Liver (tissue), 9 donors: ENCODE results near the gene SEPTIN7. TPM values are rescaled to one million over a fixed set of nuclear protein-coding genes. Genes with fewer than 3 reads are reported as not detected.

Experiments
- DNase-seq: peaks from one replicate; pipeline ENCODE4 v3.0.0-alpha.2; 2017; ENCODE audit warnings: low spot score
- H3K27ac ChIP-seq, 2 donors: one replicate each; pipeline ENCODE4 v1.7.0; 2013; ENCODE audit warnings: inconsistent platforms in 2 of 2, low read length in 2 of 2, control low read depth in 1 of 2, low read depth in 1 of 2, mild to moderate bottlenecking in 1 of 2
- H3K27me3 ChIP-seq, 4 donors: one replicate each; pipeline versions ENCODE4 v1.6.1 to v1.7.0; 2013; ENCODE audit warnings: low read length in 3 of 4, inconsistent platforms in 1 of 4, mild to moderate bottlenecking in 1 of 4, moderate library complexity in 1 of 4; ENCODE audit not compliant: control insufficient read depth in 4 of 4, insufficient read depth in 4 of 4
- H3K36me3 ChIP-seq, 4 donors: one replicate each; pipeline versions ENCODE4 v1.6.1 to v1.7.0; 2013; ENCODE audit warnings: low read length in 3 of 4, mild to moderate bottlenecking in 3 of 4, low read depth in 1 of 4, moderate library complexity in 1 of 4; ENCODE audit not compliant: control insufficient read depth in 4 of 4, insufficient read depth in 3 of 4
- H3K4me1 ChIP-seq, 4 donors: one replicate each; pipeline versions ENCODE4 v1.6.1 to v1.7.0; 2013; ENCODE audit warnings: low read length in 3 of 4, mild to moderate bottlenecking in 3 of 4, moderate library complexity in 1 of 4; ENCODE audit not compliant: control insufficient read depth in 4 of 4, insufficient read depth in 4 of 4
- H3K4me3 ChIP-seq, 3 donors: one replicate each; pipeline versions ENCODE4 v1.6.1 to v1.7.0; 2013; ENCODE audit warnings: low read length in 3 of 3, control low read depth in 1 of 3, low read depth in 1 of 3, mild to moderate bottlenecking in 1 of 3
- H3K9ac ChIP-seq, 2 donors: one replicate each; pipeline ENCODE4 v1.7.0; 2013; ENCODE audit warnings: low read length in 2 of 2, mild to moderate bottlenecking in 2 of 2, moderate library complexity in 2 of 2, control low read depth in 1 of 2, low read depth in 1 of 2
- H3K9me3 ChIP-seq, 4 donors: one replicate each; pipeline versions ENCODE4 v1.6.1 to v1.7.0; 2013; ENCODE audit warnings: low read length in 3 of 4; ENCODE audit not compliant: control insufficient read depth in 4 of 4
- CTCF ChIP-seq: fragments of 150-350 bp; IDR thresholded peaks from 2 replicates; pipeline ENCODE4 v1.5.1; 2017; ENCODE audit warnings: improper control_type of control experiment, low read depth, low read length; ENCODE audit not compliant: missing input control
- EGR1 ChIP-seq, 2 donors: IDR thresholded peaks; 2 replicates each; pipeline ENCODE4 v1.6.1; 2016 to 2018; ENCODE audit warnings: antibody characterized with exemption in 2 of 2, low read depth in 2 of 2
- FOXA1 ChIP-seq: IDR thresholded peaks from 2 replicates; pipeline ENCODE4 v1.6.1; 2016; ENCODE audit warnings: antibody characterized with exemption
- FOXA2 ChIP-seq: IDR thresholded peaks from 2 replicates; pipeline ENCODE4 v1.6.1; 2016; ENCODE audit warnings: antibody characterized with exemption
- GABPA ChIP-seq, 2 donors: IDR thresholded peaks in 1 of 2; conservative IDR thresholded peaks in 1 of 2; 2 replicates each; pipeline ENCODE4 v1.6.1; 2016; ENCODE audit warnings: antibody characterized with exemption in 2 of 2, mild to moderate bottlenecking in 1 of 2, moderate library complexity in 1 of 2
- HNF4A ChIP-seq, 2 donors: conservative IDR thresholded peaks; 2 replicates each; pipeline ENCODE4 v1.6.1; 2016; ENCODE audit warnings: antibody characterized with exemption in 2 of 2, mild to moderate bottlenecking in 2 of 2
- HNF4G ChIP-seq: IDR thresholded peaks from 2 replicates; pipeline ENCODE4 v1.6.1; 2016; ENCODE audit warnings: antibody characterized with exemption
- JUND ChIP-seq, 2 donors: IDR thresholded peaks; 2 replicates each; pipeline ENCODE4 v1.6.1; 2016; ENCODE audit warnings: antibody characterized with exemption in 2 of 2
- NR2F2 ChIP-seq: IDR thresholded peaks from 2 replicates; pipeline ENCODE4 v1.6.1; 2016; ENCODE audit warnings: antibody characterized with exemption
- RXRA ChIP-seq, 2 donors: IDR thresholded peaks; 2 replicates each; pipeline ENCODE4 v1.6.1; 2017 to 2018; ENCODE audit warnings: antibody characterized with exemption in 2 of 2, mild to moderate bottlenecking in 1 of 2
- SP1 ChIP-seq: IDR thresholded peaks from 2 replicates; pipeline ENCODE4 v1.6.1; 2018; ENCODE audit warnings: antibody characterized with exemption, mild to moderate bottlenecking
- TAF1 ChIP-seq: conservative IDR thresholded peaks from 2 replicates; pipeline ENCODE4 v1.6.1; 2016; ENCODE audit warnings: antibody characterized with exemption, mild to moderate bottlenecking
- YY1 ChIP-seq: IDR thresholded peaks from 2 replicates; pipeline ENCODE4 v1.6.1; 2016; ENCODE audit warnings: antibody characterized with exemption, mild to moderate bottlenecking
- WGBS: extraction: QIAGEN DNeasy Blood & Tissue Kit; methylation state at CpG from one replicate; pipeline ENCODE4 v1.1.7; 2013; 5-methylcytosine and 5-hydroxymethylcytosine counted together
- polyA plus RNA-seq, 2 donors: library from polyadenylated mRNA; stranded (reverse) in 1 of 2; unstranded in 1 of 2; fragments of 200-250 nt in 1 of 2; fragments of >200 nt in 1 of 2; fragmentation: Nextera tagmentation in 1 of 2; extraction: Ambion mirVana in 1 of 2; gene quantifications; one replicate each; pipeline versions ENCODE4 v1.2.1 to v1.2.3, GENCODE V29; 2013 to 2015
- total RNA-seq, 2 donors: library from RNA; depleted of rRNA; stranded (reverse); fragments of >200 nt; gene quantifications; one replicate each; pipeline ENCODE4 v1.2.3, GENCODE V29; 2014
- TF ChIP-seq, protein P1 (sequence below): IDR thresholded peaks from 2 replicates; pipeline ENCODE4 v1.6.1; 2016; ENCODE audit warnings: antibody characterized with exemption
- TF ChIP-seq, protein P2 (sequence below): IDR thresholded peaks from 2 replicates; pipeline ENCODE4 v1.6.1; 2016; ENCODE audit warnings: antibody characterized with exemption
- TF ChIP-seq, protein P3 (sequence below): IDR thresholded peaks from 2 replicates; pipeline ENCODE4 v1.6.1; 2016; ENCODE audit warnings: antibody characterized with exemption, mild to moderate bottlenecking
- TF ChIP-seq, protein P4 (sequence below): IDR thresholded peaks from 2 replicates; pipeline ENCODE4 v1.6.1; 2016; ENCODE audit warnings: antibody characterized with exemption
- donor health status: healthy.
- donor health status: healthy.
- donor health status: healthy.
- donor health status: healthy.
- donor health status: healthy.

The SEPTIN7 gene
- total and polyA plus RNA-seq, 4 donors = 48.3 to 86.1 (median 55.8) TPM

GRCh38 chr7:35804231-35804970 lies 3.5 kb downstream of the SEPTIN7 start (continued):
- TF ChIP-seq HNF4G = no peak
- TF ChIP-seq RXRA (IDR thresholded peaks at IDR 0.05) = no peak
- no peak for TF ChIP-seq YY1

DNA sequence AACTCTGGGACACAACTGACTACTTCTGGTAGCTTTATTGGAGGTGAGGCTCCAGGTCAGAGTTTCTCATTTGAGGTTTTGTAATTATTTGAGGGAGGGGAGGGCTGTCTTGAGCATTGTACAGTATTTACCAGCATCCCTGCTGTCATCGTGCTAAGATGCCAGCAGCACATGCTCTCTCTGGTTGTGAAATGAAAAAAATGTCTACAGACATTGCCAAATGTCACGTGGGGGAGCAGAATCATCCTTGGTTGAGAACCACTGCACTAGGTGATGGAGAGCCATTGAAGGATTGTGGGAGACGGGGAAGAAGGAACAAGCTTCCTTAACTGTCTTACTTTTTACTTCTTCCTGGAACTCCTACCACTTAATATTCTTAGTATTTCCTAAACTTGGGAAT lies 5.0 kb downstream of the SEPTIN7 start:
- H3K27ac ChIP-seq = no peak overlapping the region
- TF ChIP-seq TAF1 (no peak), JUND (IDR thresholded peaks at IDR 0.05) (no peak), SP1 (no peak), CTCF (no peak), FOXA1 (no peak), FOXA2 (no peak), HNF4A (conservative IDR thresholded peaks at IDR 0.05) (no peak), EGR1 (IDR thresholded peaks at IDR 0.05; ENCODE audit: low read depth in 2 of 2) (no peak), NR2F2 (no peak), RXRA (IDR thresholded peaks at IDR 0.05) (no peak), HNF4G (no peak), GABPA (IDR thresholded peaks at IDR 0.05 in 1 of 2, conservative IDR thresholded peaks at IDR 0.05 in 1 of 2) (no peak), YY1 (no peak)
- TF ChIP-seq, protein P1, sequence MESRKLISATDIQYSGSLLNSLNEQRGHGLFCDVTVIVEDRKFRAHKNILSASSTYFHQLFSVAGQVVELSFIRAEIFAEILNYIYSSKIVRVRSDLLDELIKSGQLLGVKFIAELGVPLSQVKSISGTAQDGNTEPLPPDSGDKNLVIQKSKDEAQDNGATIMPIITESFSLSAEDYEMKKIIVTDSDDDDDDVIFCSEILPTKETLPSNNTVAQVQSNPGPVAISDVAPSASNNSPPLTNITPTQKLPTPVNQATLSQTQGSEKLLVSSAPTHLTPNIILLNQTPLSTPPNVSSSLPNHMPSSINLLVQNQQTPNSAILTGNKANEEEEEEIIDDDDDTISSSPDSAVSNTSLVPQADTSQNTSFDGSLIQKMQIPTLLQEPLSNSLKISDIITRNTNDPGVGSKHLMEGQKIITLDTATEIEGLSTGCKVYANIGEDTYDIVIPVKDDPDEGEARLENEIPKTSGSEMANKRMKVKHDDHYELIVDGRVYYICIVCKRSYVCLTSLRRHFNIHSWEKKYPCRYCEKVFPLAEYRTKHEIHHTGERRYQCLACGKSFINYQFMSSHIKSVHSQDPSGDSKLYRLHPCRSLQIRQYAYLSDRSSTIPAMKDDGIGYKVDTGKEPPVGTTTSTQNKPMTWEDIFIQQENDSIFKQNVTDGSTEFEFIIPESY = no peak
- TF ChIP-seq, protein P2, sequence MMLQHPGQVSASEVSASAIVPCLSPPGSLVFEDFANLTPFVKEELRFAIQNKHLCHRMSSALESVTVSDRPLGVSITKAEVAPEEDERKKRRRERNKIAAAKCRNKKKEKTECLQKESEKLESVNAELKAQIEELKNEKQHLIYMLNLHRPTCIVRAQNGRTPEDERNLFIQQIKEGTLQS = no peak
- TF ChIP-seq, protein P3, sequence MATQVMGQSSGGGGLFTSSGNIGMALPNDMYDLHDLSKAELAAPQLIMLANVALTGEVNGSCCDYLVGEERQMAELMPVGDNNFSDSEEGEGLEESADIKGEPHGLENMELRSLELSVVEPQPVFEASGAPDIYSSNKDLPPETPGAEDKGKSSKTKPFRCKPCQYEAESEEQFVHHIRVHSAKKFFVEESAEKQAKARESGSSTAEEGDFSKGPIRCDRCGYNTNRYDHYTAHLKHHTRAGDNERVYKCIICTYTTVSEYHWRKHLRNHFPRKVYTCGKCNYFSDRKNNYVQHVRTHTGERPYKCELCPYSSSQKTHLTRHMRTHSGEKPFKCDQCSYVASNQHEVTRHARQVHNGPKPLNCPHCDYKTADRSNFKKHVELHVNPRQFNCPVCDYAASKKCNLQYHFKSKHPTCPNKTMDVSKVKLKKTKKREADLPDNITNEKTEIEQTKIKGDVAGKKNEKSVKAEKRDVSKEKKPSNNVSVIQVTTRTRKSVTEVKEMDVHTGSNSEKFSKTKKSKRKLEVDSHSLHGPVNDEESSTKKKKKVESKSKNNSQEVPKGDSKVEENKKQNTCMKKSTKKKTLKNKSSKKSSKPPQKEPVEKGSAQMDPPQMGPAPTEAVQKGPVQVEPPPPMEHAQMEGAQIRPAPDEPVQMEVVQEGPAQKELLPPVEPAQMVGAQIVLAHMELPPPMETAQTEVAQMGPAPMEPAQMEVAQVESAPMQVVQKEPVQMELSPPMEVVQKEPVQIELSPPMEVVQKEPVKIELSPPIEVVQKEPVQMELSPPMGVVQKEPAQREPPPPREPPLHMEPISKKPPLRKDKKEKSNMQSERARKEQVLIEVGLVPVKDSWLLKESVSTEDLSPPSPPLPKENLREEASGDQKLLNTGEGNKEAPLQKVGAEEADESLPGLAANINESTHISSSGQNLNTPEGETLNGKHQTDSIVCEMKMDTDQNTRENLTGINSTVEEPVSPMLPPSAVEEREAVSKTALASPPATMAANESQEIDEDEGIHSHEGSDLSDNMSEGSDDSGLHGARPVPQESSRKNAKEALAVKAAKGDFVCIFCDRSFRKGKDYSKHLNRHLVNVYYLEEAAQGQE = no peak
- TF ChIP-seq, protein P4, sequence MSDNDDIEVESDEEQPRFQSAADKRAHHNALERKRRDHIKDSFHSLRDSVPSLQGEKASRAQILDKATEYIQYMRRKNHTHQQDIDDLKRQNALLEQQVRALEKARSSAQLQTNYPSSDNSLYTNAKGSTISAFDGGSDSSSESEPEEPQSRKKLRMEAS = no peak
- H3K9me3 ChIP-seq = no peaks in the 10 kb centered on the region
- no peaks in the 10 kb centered on the region for H3K27me3 ChIP-seq
- peaks cover 5 to 15% (median 11%) of the 10 kb centered on the region in 4 donors for H3K4me1 ChIP-seq
- no peaks in the 10 kb centered on the region for H3K36me3 ChIP-seq
- H3K9ac ChIP-seq = no peak overlapping the region
- 60% methylated on average over 3 of the region's 3 CpGs for WGBS
- no peak overlapping the region for H3K4me3 ChIP-seq
- no peak for DNase-seq
